Body of pancreas (tissue), 4 donors: ENCODE data around the gene DTNBP1. TPM values are rescaled to one million over a fixed set of nuclear protein-coding genes. Genes with fewer than 3 reads are reported as not detected.
A peak's percentile ranks its signal among the peaks of the same experiment; 100 is the strongest.

Source experiments
- ATAC-seq: fragments of 150-250 bp; one replicate; pipeline ENCODE4 v1.9.1; 2016
- DNase-seq, 4 donors: peaks; one replicate each; pipeline ENCODE4 v3.0.0-alpha.2; 2019
- H3K27ac ChIP-seq, 4 donors: fragments of 200-600 bp; sonication (generic); 1 replicate in 3 of 4; 2 replicates in 1 of 4; pipeline versions ENCODE4 v1.5.1 to v1.6.1; 2016 to 2019; ENCODE audit warnings: mild to moderate bottlenecking in 1 of 4, mixed read lengths in 1 of 4, moderate library complexity in 1 of 4
- H3K27me3 ChIP-seq, 2 donors: fragments of 200-600 bp; sonication (generic); one replicate each; pipeline ENCODE4 v1.6.0; 2016; ENCODE audit warnings: mild to moderate bottlenecking in 1 of 2
- H3K36me3 ChIP-seq, 2 donors: fragments of 200-600 bp; sonication (generic); replicated peaks in 1 of 2; 2 replicates each; pipeline ENCODE4 v1.5.1; 2016; ENCODE audit warnings: low read depth in 2 of 2; ENCODE audit not compliant: insufficient read depth in 1 of 2
- H3K4me1 ChIP-seq: fragments of 200-600 bp; sonication (generic); one replicate; pipeline ENCODE4 v1.6.0; 2016
- H3K4me3 ChIP-seq, 2 donors: fragments of 200-600 bp; sonication (generic); 1 replicate in 1 of 2; 2 replicates in 1 of 2; pipeline ENCODE4 v1.5.1; 2016 to 2019
- H3K9me3 ChIP-seq, 3 donors: fragments of 200-600 bp; sonication (generic); 1 replicate in 2 of 3; 2 replicates in 1 of 3; pipeline ENCODE4 v1.5.1; 2016
- CTCF ChIP-seq, 7 experiments: fragments of 450-650 bp in 4 of 7; fragments of 200-600 bp in 3 of 7; sonication (generic) in 3 of 7; IDR thresholded peaks; one replicate each; pipeline ENCODE4 v1.5.1; 2016 to 2019; ENCODE audit warnings: antibody characterized with exemption in 7 of 7
- POLR2A ChIP-seq, 3 donors: fragments of 450-650 bp; IDR thresholded peaks; one replicate each; pipeline ENCODE4 v1.6.1; 2016; ENCODE audit warnings: antibody characterized with exemption in 3 of 3, mild to moderate bottlenecking in 2 of 3
- WGBS, 2 donors: methylation state at CpG; one replicate each; pipeline ENCODE4 v1.1.5; 2017; 5-methylcytosine and 5-hydroxymethylcytosine counted together
- intact Hi-C: fragments of 100-400 bp; cut with DNase I; formaldehyde crosslinking; loops from one replicate; pipeline ENCODE4 v1.15.1; 2023
- total RNA-seq, 2 donors: library from RNA; depleted of rRNA; stranded (reverse); fragments of >200 nt; gene quantifications; one replicate each; pipeline ENCODE4 v1.1.0, GENCODE V29; 2016

DTNBP1 gene
- total RNA-seq, 2 donors from 2014 or later = 3.3 to 5.2 TPM

GRCh38 chr6:15630202-15630601 lies 32.6 kb downstream of the DTNBP1 start:
- no peak for ATAC-seq
- Histone ChIP-seq H3K4me3 (no peak overlapping the region), H3K36me3 (peaks cover 0 to 1% of the 10 kb centered on the region in 2 donors), H3K9me3 (no peaks in the 10 kb centered on the region), H3K27ac (no peak overlapping the region), H3K27me3 (no peaks in the 10 kb centered on the region), H3K4me1 (no peaks in the 10 kb centered on the region)
- intact Hi-C loops = no loop called here
- 35 to 40% methylated on average over 1 of the region's 1 CpG for WGBS, 2 donors
- TF ChIP-seq CTCF (IDR thresholded peaks at IDR 0.05) (no peak), POLR2A (IDR thresholded peaks at IDR 0.05) (no peak)
- no peak for DNase-seq

- Histone ChIP-seq H3K4me1 (no peaks in the 10 kb centered on the region), H3K27me3 (no peaks in the 10 kb centered on the region), H3K9me3 (no peaks in the 10 kb centered on the region), H3K36me3 (peaks cover 0 to 1% of the 10 kb centered on the region in 2 donors), H3K27ac (no peak overlapping the region), H3K4me3 (no peak overlapping the region)
- TF ChIP-seq CTCF (IDR thresholded peaks at IDR 0.05) = no peak
- TF ChIP-seq POLR2A (IDR thresholded peaks at IDR 0.05) = no peak
- DNase-seq (no peak), ATAC-seq (no peak)
- intact Hi-C loops = no loop called here
Measured at GRCh38 chr6:15629487-15629886, 33.3 kb downstream of the DTNBP1 start.

GRCh38 chr6:15628499-15629131 lies 34.2 kb downstream of the DTNBP1 start:
- Histone ChIP-seq H3K9me3 (no peaks in the 10 kb centered on the region), H3K4me3 (no peak overlapping the region), H3K36me3 (peaks cover 0 to 1% of the 10 kb centered on the region in 2 donors), H3K27me3 (no peaks in the 10 kb centered on the region), H3K4me1 (no peaks in the 10 kb centered on the region), H3K27ac (no peak overlapping the region)
- DNase-seq = peak in 1 of 4 donors; percentile 15
- WGBS, 2 donors = 71 to 96% methylated on average over 7 of the region's 7 CpGs
- intact Hi-C loops = no loop called here
- TF ChIP-seq CTCF (IDR thresholded peaks at IDR 0.05) (no peak), POLR2A (IDR thresholded peaks at IDR 0.05) (no peak)
- no peak for ATAC-seq

- no peak for DNase-seq
- TF ChIP-seq CTCF (IDR thresholded peaks at IDR 0.05) = no peak
- no peak for TF ChIP-seq POLR2A (IDR thresholded peaks at IDR 0.05)
- peaks cover 5% of the 10 kb centered on the region for H3K4me1 ChIP-seq
- intact Hi-C loops = no loop called here
- no peak overlapping the region for H3K27ac ChIP-seq
- H3K9me3 ChIP-seq = no peaks in the 10 kb centered on the region
- 89 to 97% methylated on average over 2 of the region's 2 CpGs for WGBS, 2 donors
- no peak overlapping the region for H3K4me3 ChIP-seq
- no peaks in the 10 kb centered on the region for H3K27me3 ChIP-seq
- H3K36me3 ChIP-seq = peaks cover 0 to 1% of the 10 kb centered on the region in 2 donors
- no peak for ATAC-seq
Measured at GRCh38 chr6:15627821-15628220, 35.0 kb downstream of the DTNBP1 start.
